GM21381 (cell line): ENCODE results near the gene MALAT1.
"Not testable (repeated sequence)": the region's sequence is repeated elsewhere in the genome, so short reads cannot be mapped to it uniquely, and the experiment has no call there.

Source experiments
- ATAC-seq: cut with Tn5 transposase; IDR thresholded peaks from one replicate; pipeline ENCODE4 v1.9.1; 2021; ENCODE audit warnings: mild to moderate bottlenecking, moderate library complexity; ENCODE audit not compliant: unreplicated experiment

Gene MALAT1

GRCh38 chr11:65497141-65498041 lies 1.5 kb upstream of the MALAT1 start:
- peak; percentile 59 for ATAC-seq

GRCh38 chr11:65498042-65498726 lies 661 bp upstream of the MALAT1 start:
- no peak for ATAC-seq

- no peak for ATAC-seq
These were observed 193 bp upstream of the MALAT1 start for GRCh38 chr11:65498727-65498976.

- ATAC-seq = no peak
These were observed 1.0 kb downstream of the MALAT1 start for GRCh38 chr11:65499713-65500386.

GRCh38 chr11:65500387-65501185 lies 1.7 kb downstream of the MALAT1 start:
- no peak for ATAC-seq

GRCh38 chr11:65501186-65501471 lies 2.3 kb downstream of the MALAT1 start:
- ATAC-seq = no peak

- no peak for ATAC-seq
These were observed 2.8 kb downstream of the MALAT1 start for GRCh38 chr11:65501472-65502273.

- ATAC-seq = no peak
These were observed 3.4 kb downstream of the MALAT1 start for GRCh38 chr11:65502274-65502554.

GRCh38 chr11:65502555-65503367 lies 3.9 kb downstream of the MALAT1 start:
- no peak for ATAC-seq

GRCh38 chr11:65503368-65503948 lies 4.6 kb downstream of the MALAT1 start:
- no peak for ATAC-seq

- no peak for ATAC-seq
These were observed 5.3 kb downstream of the MALAT1 start for GRCh38 chr11:65503949-65504673.

- ATAC-seq = no peak
These were observed 6.0 kb downstream of the MALAT1 start for GRCh38 chr11:65504674-65505465.

- ATAC-seq = no peak
These were observed 6.8 kb downstream of the MALAT1 start for GRCh38 chr11:65505466-65506289.

- ATAC-seq = peak; percentile 9
These were observed 7.5 kb downstream of the MALAT1 start for GRCh38 chr11:65506290-65506771.

GRCh38 chr11:65506772-65507505 lies 8.1 kb downstream of the MALAT1 start:
- peak; percentile 32 for ATAC-seq

GRCh38 chr11:65512311-65512710 lies 13.5 kb downstream of the MALAT1 start:
- ATAC-seq = not testable (repeated sequence)
